Measurements from ENCODE around the gene DNMT1. TPM values are rescaled to one million over a fixed set of nuclear protein-coding genes. Genes with fewer than 3 reads are reported as not detected.
"Not testable (repeated sequence)": the region's sequence is repeated elsewhere in the genome, so short reads cannot be mapped to it uniquely, and the experiment has no call there.

Gene DNMT1
- total RNA-seq, 1 experiment from 2014 or later: 227 TPM

DNA sequence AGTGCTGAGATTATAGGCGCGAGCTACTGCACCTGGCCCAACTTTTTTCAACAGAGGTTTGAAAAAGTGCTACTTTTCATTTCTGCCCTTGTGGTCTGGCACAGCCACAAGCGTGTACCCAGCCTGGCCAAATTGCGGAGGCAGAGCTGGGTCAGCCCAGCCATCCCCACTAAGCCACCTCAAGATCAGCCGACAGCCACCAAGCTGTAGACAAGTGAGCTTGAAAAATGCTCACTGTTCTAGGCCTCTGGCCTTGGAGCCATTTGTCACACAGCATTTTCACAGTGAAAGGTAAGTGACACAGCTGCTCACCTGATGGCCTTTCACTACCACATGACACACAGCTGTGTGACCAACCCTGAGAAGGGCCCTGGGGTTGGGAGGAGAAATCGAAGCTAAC, 27.3 kb downstream of the DNMT1 start:
- DNase-seq: no peak
- Histone ChIP-seq H3K79me2 (ENCODE audit: insufficient read depth, low read length) (no peaks in the 10 kb centered on the region), H3K23me2 (ENCODE audit: insufficient read length, low read depth, low read length, poor library complexity, severe bottlenecking) (no peaks in the 10 kb centered on the region), H4K8ac (replicated peaks; ENCODE audit: insufficient read length, low read depth, low read length) (no peak overlapping the region), H3K56ac (ENCODE audit: insufficient read length, low read depth, low read length) (no peak overlapping the region), H3T11ph (ENCODE audit: low read length) (no peak overlapping the region), H3K79me1 (ENCODE audit: insufficient read depth, low read depth, low read length, poor library complexity, severe bottlenecking) (no peaks in the 10 kb centered on the region), H2BK20ac (ENCODE audit: low read depth, low read length, poor library complexity, severe bottlenecking) (no peak overlapping the region), H3K4me1 (ENCODE audit: insufficient read depth, low read length) (no peaks in the 10 kb centered on the region), H3K23ac (ENCODE audit: insufficient read length, low read depth, low read length) (no peak overlapping the region), H3K27ac (ENCODE audit: insufficient read length, low read depth, low read length) (no peak overlapping the region), H3K4ac (ENCODE audit: low read depth, low read length) (no peak overlapping the region), H4K5ac (ENCODE audit: insufficient read length, low read depth, low read length) (no peak overlapping the region), H2BK12ac (ENCODE audit: insufficient read length, low read depth, low read length) (no peak overlapping the region), H2AFZ (ENCODE audit: low read length) (no peak overlapping the region), H3K4me2 (ENCODE audit: insufficient read depth, insufficient read length, low read length) (no peak overlapping the region), H3K9me3 (ENCODE audit: control insufficient read depth, low read depth, low read length) (no peaks in the 10 kb centered on the region), H4K20me1 (ENCODE audit: control insufficient read depth, insufficient read depth, insufficient read length) (no peaks in the 10 kb centered on the region), H4K91ac (ENCODE audit: insufficient read length, low read depth, low read length) (no peak overlapping the region), H2BK120ac (ENCODE audit: low read depth, low read length, poor library complexity, severe bottlenecking) (no peak overlapping the region), H3K18ac (ENCODE audit: insufficient read length, low read depth, low read length) (no peak overlapping the region), H2BK15ac (ENCODE audit: low read depth, low read length) (no peak overlapping the region), H3K9ac (ENCODE audit: extremely low read depth, insufficient read length, low read length) (no peak overlapping the region), H3K14ac (ENCODE audit: insufficient read depth, low read length) (no peak overlapping the region), H3K27me3 (ENCODE audit: insufficient read depth, low read length) (no peaks in the 10 kb centered on the region), H2AK5ac (ENCODE audit: insufficient read length, low read length) (no peak overlapping the region), H2BK5ac (ENCODE audit: insufficient read length, low read length) (no peak overlapping the region)
- Mint-ChIP-seq H3K4me3 (no peak overlapping the region), H3K27ac (no peak overlapping the region), H3K27me3 (ENCODE audit: low read depth) (no peaks in the 10 kb centered on the region), H3K36me3 (ENCODE audit: insufficient read depth in 1 of 3, low read depth in 3 of 3) (peaks cover 32 to 84% (median 77%) of the 10 kb centered on the region in 3 experiments), H3K4me1 (no peaks in the 10 kb centered on the region), H3K9me3 (no peaks in the 10 kb centered on the region)
- TF ChIP-seq, protein P1, sequence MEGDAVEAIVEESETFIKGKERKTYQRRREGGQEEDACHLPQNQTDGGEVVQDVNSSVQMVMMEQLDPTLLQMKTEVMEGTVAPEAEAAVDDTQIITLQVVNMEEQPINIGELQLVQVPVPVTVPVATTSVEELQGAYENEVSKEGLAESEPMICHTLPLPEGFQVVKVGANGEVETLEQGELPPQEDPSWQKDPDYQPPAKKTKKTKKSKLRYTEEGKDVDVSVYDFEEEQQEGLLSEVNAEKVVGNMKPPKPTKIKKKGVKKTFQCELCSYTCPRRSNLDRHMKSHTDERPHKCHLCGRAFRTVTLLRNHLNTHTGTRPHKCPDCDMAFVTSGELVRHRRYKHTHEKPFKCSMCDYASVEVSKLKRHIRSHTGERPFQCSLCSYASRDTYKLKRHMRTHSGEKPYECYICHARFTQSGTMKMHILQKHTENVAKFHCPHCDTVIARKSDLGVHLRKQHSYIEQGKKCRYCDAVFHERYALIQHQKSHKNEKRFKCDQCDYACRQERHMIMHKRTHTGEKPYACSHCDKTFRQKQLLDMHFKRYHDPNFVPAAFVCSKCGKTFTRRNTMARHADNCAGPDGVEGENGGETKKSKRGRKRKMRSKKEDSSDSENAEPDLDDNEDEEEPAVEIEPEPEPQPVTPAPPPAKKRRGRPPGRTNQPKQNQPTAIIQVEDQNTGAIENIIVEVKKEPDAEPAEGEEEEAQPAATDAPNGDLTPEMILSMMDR (conservative IDR thresholded peaks at IDR 0.05): no peak
- no CpG with 5 or more reads among the region's 6 CpGs for WGBS (ENCODE audit: extremely low coverage, insufficient read length, low lambda C conversion rate)

GRCh38 chr19:10166501-10166900, 28.3 kb downstream of the DNMT1 start:
- not testable (repeated sequence) for H3K18ac ChIP-seq (ENCODE audit: insufficient read length, low read depth, low read length); H3K27me3 ChIP-seq (ENCODE audit: insufficient read depth, low read length); H3K9me3 ChIP-seq (ENCODE audit: control insufficient read depth, low read depth, low read length); H2BK120ac ChIP-seq (ENCODE audit: low read depth, low read length, poor library complexity, severe bottlenecking); H3K4me1 Mint-ChIP-seq; H3K79me1 ChIP-seq (ENCODE audit: insufficient read depth, low read depth, low read length, poor library complexity, severe bottlenecking); H3K9me3 Mint-ChIP-seq; H4K5ac ChIP-seq (ENCODE audit: insufficient read length, low read depth, low read length); H4K8ac ChIP-seq (replicated peaks; ENCODE audit: insufficient read length, low read depth, low read length); DNase-seq; H3K56ac ChIP-seq (ENCODE audit: insufficient read length, low read depth, low read length); H3K23me2 ChIP-seq (ENCODE audit: insufficient read length, low read depth, low read length, poor library complexity, severe bottlenecking); H3K14ac ChIP-seq (ENCODE audit: insufficient read depth, low read length); H3K27ac ChIP-seq (ENCODE audit: insufficient read length, low read depth, low read length); H2BK12ac ChIP-seq (ENCODE audit: insufficient read length, low read depth, low read length); H3K23ac ChIP-seq (ENCODE audit: insufficient read length, low read depth, low read length); H3K27ac Mint-ChIP-seq; H2BK15ac ChIP-seq (ENCODE audit: low read depth, low read length); H3K27me3 Mint-ChIP-seq (ENCODE audit: low read depth); H3K4me1 ChIP-seq (ENCODE audit: insufficient read depth, low read length); H3K4me2 ChIP-seq (ENCODE audit: insufficient read depth, insufficient read length, low read length); H3K9ac ChIP-seq (ENCODE audit: extremely low read depth, insufficient read length, low read length); H4K20me1 ChIP-seq (ENCODE audit: control insufficient read depth, insufficient read depth, insufficient read length); H3K79me2 ChIP-seq (ENCODE audit: insufficient read depth, low read length); H4K91ac ChIP-seq (ENCODE audit: insufficient read length, low read depth, low read length); H2BK20ac ChIP-seq (ENCODE audit: low read depth, low read length, poor library complexity, severe bottlenecking); H3T11ph ChIP-seq (ENCODE audit: low read length); H2BK5ac ChIP-seq (ENCODE audit: insufficient read length, low read length); H3K4me3 Mint-ChIP-seq; H2AK5ac ChIP-seq (ENCODE audit: insufficient read length, low read length); H2AFZ ChIP-seq (ENCODE audit: low read length); H3K4ac ChIP-seq (ENCODE audit: low read depth, low read length)
- WGBS (ENCODE audit: extremely low coverage, insufficient read length, low lambda C conversion rate): no CpG with 5 or more reads among the region's 10 CpGs
- H3K36me3 Mint-ChIP-seq (ENCODE audit: insufficient read depth in 1 of 3, low read depth in 3 of 3): peaks cover 29 to 88% (median 78%) of the 10 kb centered on the region in 3 experiments

Data from H9 (cell line).